Adrenal gland (tissue), 12 donors: ENCODE results near the gene KDM6A. TPM values are rescaled to one million over a fixed set of nuclear protein-coding genes. Genes with fewer than 3 reads are reported as not detected.
"Not testable (repeated sequence)": the region's sequence is repeated elsewhere in the genome, so short reads cannot be mapped to it uniquely, and the experiment has no call there.

ENCODE experiments used
- DNase-seq, 7 donors: peaks; one replicate each; pipeline ENCODE4 v3.0.0-alpha.2; 2019 to 2020
- H3K27ac ChIP-seq, 5 donors: fragments of 200-600 bp; sonication (generic) in 4 of 5; 1 replicate in 3 of 5; 2 replicates in 2 of 5; pipeline versions ENCODE4 v1.5.1 to v1.8.0; 2016 to 2020; ENCODE audit warnings: mild to moderate bottlenecking in 1 of 5
- H3K27me3 ChIP-seq: fragments of 200-600 bp; 2 replicates; pipeline ENCODE4 v1.8.0; 2021
- H3K36me3 ChIP-seq, 2 donors: fragments of 200-600 bp; replicated peaks in 1 of 2; 1 replicate in 1 of 2; 2 replicates in 1 of 2; pipeline versions ENCODE4 v1.5.1 to v1.8.0; 2018 to 2022
- H3K4me1 ChIP-seq, 2 donors: fragments of 200-600 bp; replicated peaks in 1 of 2; 1 replicate in 1 of 2; 2 replicates in 1 of 2; pipeline versions ENCODE4 v1.5.1 to v1.8.0; 2018 to 2021
- H3K4me3 ChIP-seq, 4 donors: fragments of 200-600 bp; sonication (generic) in 3 of 4; one replicate each; pipeline ENCODE4 v1.5.1; 2016 to 2018
- H3K9me3 ChIP-seq, 3 donors: fragments of 200-600 bp; sonication (generic) in 1 of 3; replicated peaks in 1 of 3; 1 replicate in 2 of 3; 2 replicates in 1 of 3; pipeline versions ENCODE4 v1.5.1 to v1.8.0; 2016 to 2021
- POLR2A ChIP-seq, 2 donors: fragments of 450-650 bp; IDR thresholded peaks; one replicate each; pipeline ENCODE4 v1.6.1; 2017; ENCODE audit warnings: antibody characterized with exemption in 2 of 2, mild to moderate bottlenecking in 2 of 2, moderate library complexity in 1 of 2
- WGBS, 4 donors: extraction: QIAGEN DNeasy Blood & Tissue Kit in 2 of 4; methylation state at CpG; one replicate each; pipeline versions ENCODE4 v1.1.5 to v1.1.7; 2013 to 2017; 5-methylcytosine and 5-hydroxymethylcytosine counted together
- intact Hi-C, 2 donors: fragments of 100-400 bp; cut with DNase I; formaldehyde crosslinking; loops; one replicate each; pipeline versions ENCODE4 v1.14.1 to v1.15.0; 2022 to 2023
- polyA plus RNA-seq, 3 donors: library from polyadenylated mRNA; stranded (reverse); fragments of 200-250 nt in 2 of 3; fragments of 350-450 nt in 1 of 3; fragmentation: Illumina TruSeq in 1 of 3; extraction: RNeasy Lipid Tissue Mini Kit (QIAGEN cat#74804) in 1 of 3; gene quantifications; one replicate each; pipeline ENCODE4 v1.2.3, GENCODE V29; 2013 to 2014
- total RNA-seq, 9 donors: library from RNA; depleted of rRNA in 4 of 9; stranded (reverse); fragments of >200 nt in 4 of 9; fragments of 120-200 nt in 1 of 9; fragmentation: NEBNext Ultra II Directional in 1 of 9; extraction: Animal tissue kit (Norgen Biotek cat#: 25700) in 1 of 9; gene quantifications; one replicate each; pipeline versions ENCODE4 v1.1.0 to v1.2.4, GENCODE V29; 2013 to 2023
- TF ChIP-seq, protein P1 (sequence below), 6 experiments: fragments of 450-650 bp in 4 of 6; fragments of 200-600 bp in 2 of 6; sonication (generic) in 1 of 6; IDR thresholded peaks; 1 replicate in 5 of 6; 2 replicates in 1 of 6; pipeline versions ENCODE4 v1.5.1 to v1.8.0; 2016 to 2021; ENCODE audit warnings: antibody characterized with exemption in 6 of 6, mild to moderate bottlenecking in 2 of 6, moderate library complexity in 1 of 6
- donor health status: healthy with polysubstance abuse.
- donor health status: Bipolar disorder and iron deficiency.
- donor health status: DM: yes; HTN: yes; CAD: no.
- donor health status: DM: no; HTN: no; CAD: no.
- donor health status: DM: no; HTN: no; CAD: no.
- donor health status: DM: yes; HTN: yes; CAD: no.

The KDM6A gene
- total and polyA plus RNA-seq, 12 donors = 4.1 to 37.9 (median 21.6) TPM

DNA sequence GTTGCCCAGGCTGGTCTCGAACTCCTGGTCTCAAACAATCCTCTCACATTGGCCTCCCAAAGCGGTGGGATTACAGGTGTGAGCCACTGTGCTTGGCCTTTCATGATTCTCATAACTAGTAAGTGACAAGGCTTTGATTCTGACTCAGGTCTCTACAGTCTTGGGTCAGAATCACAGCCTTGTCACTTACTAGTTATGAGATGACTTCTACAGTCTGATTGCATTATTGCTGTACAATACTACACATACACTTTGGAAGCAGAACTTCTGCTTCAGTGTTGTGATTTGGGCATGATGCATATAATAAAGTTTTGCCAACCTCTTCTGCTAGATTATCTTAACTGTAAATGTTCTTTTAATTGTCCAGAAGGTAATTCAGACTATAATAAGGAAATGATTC is 123.3 kb downstream of the KDM6A start:
- Histone ChIP-seq H3K4me1 (peaks cover 0 to 26% of the 10 kb centered on the region in 2 donors), H3K27ac (no peak overlapping the region), H3K36me3 (no peaks in the 10 kb centered on the region), H3K27me3 (no peaks in the 10 kb centered on the region), H3K9me3 (no peaks in the 10 kb centered on the region), H3K4me3 (no peak overlapping the region)
- DNase-seq = no peak
- TF ChIP-seq, protein P1, sequence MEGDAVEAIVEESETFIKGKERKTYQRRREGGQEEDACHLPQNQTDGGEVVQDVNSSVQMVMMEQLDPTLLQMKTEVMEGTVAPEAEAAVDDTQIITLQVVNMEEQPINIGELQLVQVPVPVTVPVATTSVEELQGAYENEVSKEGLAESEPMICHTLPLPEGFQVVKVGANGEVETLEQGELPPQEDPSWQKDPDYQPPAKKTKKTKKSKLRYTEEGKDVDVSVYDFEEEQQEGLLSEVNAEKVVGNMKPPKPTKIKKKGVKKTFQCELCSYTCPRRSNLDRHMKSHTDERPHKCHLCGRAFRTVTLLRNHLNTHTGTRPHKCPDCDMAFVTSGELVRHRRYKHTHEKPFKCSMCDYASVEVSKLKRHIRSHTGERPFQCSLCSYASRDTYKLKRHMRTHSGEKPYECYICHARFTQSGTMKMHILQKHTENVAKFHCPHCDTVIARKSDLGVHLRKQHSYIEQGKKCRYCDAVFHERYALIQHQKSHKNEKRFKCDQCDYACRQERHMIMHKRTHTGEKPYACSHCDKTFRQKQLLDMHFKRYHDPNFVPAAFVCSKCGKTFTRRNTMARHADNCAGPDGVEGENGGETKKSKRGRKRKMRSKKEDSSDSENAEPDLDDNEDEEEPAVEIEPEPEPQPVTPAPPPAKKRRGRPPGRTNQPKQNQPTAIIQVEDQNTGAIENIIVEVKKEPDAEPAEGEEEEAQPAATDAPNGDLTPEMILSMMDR (IDR thresholded peaks at IDR 0.05) = no peak
- TF ChIP-seq POLR2A (IDR thresholded peaks at IDR 0.05) = no peak
- intact Hi-C loops = no loop called here
- WGBS, 4 donors = 89 to 100% (median 97%) methylated on average over 1 to 2 of the region's 2 CpGs

- intact Hi-C loops = no loop called here
- TF ChIP-seq, protein P1 (IDR thresholded peaks at IDR 0.05) = no peak
- TF ChIP-seq POLR2A (IDR thresholded peaks at IDR 0.05) = no peak
- no peaks in the 10 kb centered on the region for H3K36me3 ChIP-seq
- H3K4me3 ChIP-seq = peak overlapping the region in 1 of 4 donors; percentile 3
- H3K27me3 ChIP-seq = no peaks in the 10 kb centered on the region
- peaks cover 0 to 36% of the 10 kb centered on the region in 2 donors for H3K4me1 ChIP-seq
- H3K27ac ChIP-seq = no peak overlapping the region
- WGBS, 4 donors = 73 to 89% (median 84%) methylated on average over 8 to 10 of the region's 10 CpGs
- no peaks in the 10 kb centered on the region for H3K9me3 ChIP-seq
- DNase-seq = no peak
These were observed 124.4 kb downstream of the KDM6A start for GRCh38 chrX:44997282-44997812.

- H3K4me3 ChIP-seq = peak overlapping the region in 1 of 4 donors; percentile 3
These were observed 124.9 kb downstream of the KDM6A start for GRCh38 chrX:44997888-44998287.

GRCh38 chrX:44999237-44999636 is 126.2 kb downstream of the KDM6A start:
- H3K27me3 ChIP-seq, H3K4me3 ChIP-seq, H3K9me3 ChIP-seq, H3K36me3 ChIP-seq, DNase-seq, H3K27ac ChIP-seq, intact Hi-C loops: not testable (repeated sequence)
- WGBS, 4 donors = 93 to 98% (median 95%) methylated on average over 8 of the region's 8 CpGs
- H3K4me1 ChIP-seq = peaks cover 0 to 39% of the 10 kb centered on the region in 2 donors

More at GRCh38 chrX:44997888-44998287, 124.9 kb downstream of the KDM6A start:
- H3K27me3 ChIP-seq = no peaks in the 10 kb centered on the region
- H3K4me1 ChIP-seq = peaks cover 0 to 36% of the 10 kb centered on the region in 2 donors
- no peak for DNase-seq
- 0 to 43% (median 35%) methylated on average over 1 of the region's 1 CpG for WGBS, 4 donors
- H3K36me3 ChIP-seq = no peaks in the 10 kb centered on the region
- intact Hi-C loops = no loop called here
- no peak overlapping the region for H3K27ac ChIP-seq
- no peaks in the 10 kb centered on the region for H3K9me3 ChIP-seq
- TF ChIP-seq, protein P1 (IDR thresholded peaks at IDR 0.05) = no peak
- no peak for TF ChIP-seq POLR2A (IDR thresholded peaks at IDR 0.05)

- H3K27ac ChIP-seq, intact Hi-C loops, H3K9me3 ChIP-seq, DNase-seq, H3K27me3 ChIP-seq, H3K36me3 ChIP-seq, H3K4me3 ChIP-seq: not testable (repeated sequence)
- peaks cover 0 to 39% of the 10 kb centered on the region in 2 donors for H3K4me1 ChIP-seq
- 94 to 100% (median 96%) methylated on average over 3 of the region's 3 CpGs for WGBS, 4 donors
These were observed 126.9 kb downstream of the KDM6A start for GRCh38 chrX:44999872-45000271.
